SK-N-SH treated with all-trans-retinoic acid at 6 μM for 48 hours (cell line): ENCODE results near the gene TRIOBP.
"Not testable (repeated sequence)": the region's sequence is repeated elsewhere in the genome, so short reads cannot be mapped to it uniquely, and the experiment has no call there.

Experiments
- ATAC-seq: fragments of 200-7000 bp; cut with Tn5 transposase; 3 replicates; pipeline ENCODE4 v1.9.1; 2020; ENCODE audit warnings: mild to moderate bottlenecking, moderate library complexity
- ARNTL ChIP-seq: fragments of 450-650 bp; formaldehyde crosslinking; IDR thresholded peaks from 2 replicates; pipeline ENCODE4 v1.5.0; 2020; ENCODE audit warnings: low read depth, mild to moderate bottlenecking, moderate library complexity, borderline replicate concordance
- BACH2 ChIP-seq: fragments of 250-450 bp; sonication (Bioruptor Pico); IDR thresholded peaks from 2 replicates; pipeline ENCODE4 v1.9.0; 2021; ENCODE audit warnings: mild to moderate bottlenecking, borderline replicate concordance
- CSDC2 ChIP-seq: fragments of 250-450 bp; sonication (Bioruptor Pico); IDR thresholded peaks from 2 replicates; pipeline ENCODE4 v1.5.0; 2020; ENCODE audit warnings: mild to moderate bottlenecking, moderate library complexity
- ESRRG ChIP-seq: fragments of 250-450 bp; sonication (Bioruptor Pico); IDR thresholded peaks from 2 replicates; pipeline ENCODE4 v1.6.1; 2021; ENCODE audit warnings: mild to moderate bottlenecking
- GLIS3 ChIP-seq: fragments of 250-450 bp; sonication (Bioruptor Pico); IDR thresholded peaks from 2 replicates; pipeline ENCODE4 v1.5.0; 2020; ENCODE audit warnings: mild to moderate bottlenecking, moderate library complexity
- ISL1 ChIP-seq: fragments of 250-450 bp; sonication (Bioruptor Pico); IDR thresholded peaks from 2 replicates; pipeline ENCODE4 v2.1.2; 2022; ENCODE audit warnings: mild to moderate bottlenecking, moderate library complexity
- OSR1 ChIP-seq: fragments of 250-450 bp; sonication (Bioruptor Pico); IDR thresholded peaks from 2 replicates; pipeline ENCODE4 v1.8.0; 2022; ENCODE audit warnings: moderate library complexity, mild to moderate bottlenecking, inconsistent platforms
- PATZ1 ChIP-seq: fragments of 250-450 bp; sonication (Bioruptor Pico); IDR thresholded peaks from 2 replicates; pipeline ENCODE4 v1.8.0; 2020; ENCODE audit warnings: mild to moderate bottlenecking, moderate library complexity, borderline replicate concordance
- PPARA ChIP-seq: fragments of 250-450 bp; sonication (Bioruptor Pico); IDR thresholded peaks from 2 replicates; pipeline ENCODE4 v1.5.0; 2020; ENCODE audit warnings: mild to moderate bottlenecking, borderline replicate concordance
- RARB ChIP-seq: fragments of 250-450 bp; sonication (Bioruptor Pico); IDR thresholded peaks from 2 replicates; pipeline ENCODE4 v1.8.0; 2021; ENCODE audit warnings: mild to moderate bottlenecking, moderate library complexity
- SNAI2 ChIP-seq: fragments of 250-450 bp; sonication (Bioruptor Pico); IDR thresholded peaks from 2 replicates; pipeline ENCODE4 v1.5.0; 2020; ENCODE audit warnings: mild to moderate bottlenecking, moderate library complexity
- TOX ChIP-seq: fragments of 250-450 bp; sonication (Bioruptor Pico); IDR thresholded peaks from 2 replicates; pipeline ENCODE4 v1.8.0; 2021; ENCODE audit warnings: mild to moderate bottlenecking, moderate library complexity, borderline replicate concordance
- ZC3H10 ChIP-seq: fragments of 250-450 bp; sonication (Bioruptor Pico); IDR thresholded peaks from 2 replicates; pipeline ENCODE4 v1.5.1; 2021; ENCODE audit warnings: mild to moderate bottlenecking, moderate library complexity
- ZFP3 ChIP-seq: fragments of 250-450 bp; sonication (Bioruptor Pico); IDR thresholded peaks from 2 replicates; pipeline ENCODE4 v1.5.0; 2020; ENCODE audit warnings: mild to moderate bottlenecking, moderate library complexity
- ZFP30 ChIP-seq: fragments of 450-650 bp; formaldehyde crosslinking; IDR thresholded peaks from 2 replicates; pipeline ENCODE4 v1.5.0; 2022; ENCODE audit warnings: mild to moderate bottlenecking, moderate library complexity
- ZNF565 ChIP-seq: fragments of 450-650 bp; formaldehyde crosslinking; conservative IDR thresholded peaks from 2 replicates; pipeline ENCODE4 v1.5.0; 2020; ENCODE audit warnings: low read depth, mild to moderate bottlenecking, moderate library complexity
- ZNF8 ChIP-seq: fragments of 450-650 bp; formaldehyde crosslinking; IDR thresholded peaks from 2 replicates; pipeline ENCODE4 v1.5.0; 2020; ENCODE audit warnings: mild to moderate bottlenecking, moderate library complexity
- TF ChIP-seq, protein P1 (sequence below): fragments of 250-450 bp; sonication (Bioruptor Pico); IDR thresholded peaks from 2 replicates; pipeline ENCODE4 v1.8.0; 2021; ENCODE audit warnings: low read depth, mild to moderate bottlenecking, moderate library complexity, borderline replicate concordance
- TF ChIP-seq, protein P2 (sequence below): fragments of 250-450 bp; sonication (Bioruptor Pico); IDR thresholded peaks from 2 replicates; pipeline ENCODE4 v1.5.0; 2020; ENCODE audit warnings: mild to moderate bottlenecking, moderate library complexity

The TRIOBP gene

GRCh38 chr22:37716708-37717107 is 19.9 kb downstream of the TRIOBP start:
- ATAC-seq: no peak
- TF ChIP-seq ARNTL (CRISPR knock-in tag): no peak

DNA sequence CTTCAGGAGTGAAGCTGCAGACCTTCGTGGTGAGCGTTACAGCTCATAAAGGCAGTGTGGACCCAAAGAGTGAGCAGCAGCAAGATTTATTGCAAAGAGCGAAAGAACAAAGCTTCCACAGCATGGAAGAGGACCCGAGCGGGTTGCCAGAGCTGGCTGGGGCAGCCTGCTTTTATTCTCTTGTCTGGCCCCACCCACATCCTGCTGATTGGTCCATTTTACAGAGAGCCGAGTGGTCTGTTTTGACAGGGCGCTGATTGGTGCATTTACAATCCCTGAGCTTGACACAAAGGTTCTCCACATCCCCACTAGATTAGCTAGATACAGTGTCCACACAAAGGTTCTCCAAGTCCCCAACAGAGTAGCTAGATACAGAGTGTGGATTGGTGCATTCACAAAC is 20.4 kb downstream of the TRIOBP start:
- ATAC-seq: not testable (repeated sequence)

DNA sequence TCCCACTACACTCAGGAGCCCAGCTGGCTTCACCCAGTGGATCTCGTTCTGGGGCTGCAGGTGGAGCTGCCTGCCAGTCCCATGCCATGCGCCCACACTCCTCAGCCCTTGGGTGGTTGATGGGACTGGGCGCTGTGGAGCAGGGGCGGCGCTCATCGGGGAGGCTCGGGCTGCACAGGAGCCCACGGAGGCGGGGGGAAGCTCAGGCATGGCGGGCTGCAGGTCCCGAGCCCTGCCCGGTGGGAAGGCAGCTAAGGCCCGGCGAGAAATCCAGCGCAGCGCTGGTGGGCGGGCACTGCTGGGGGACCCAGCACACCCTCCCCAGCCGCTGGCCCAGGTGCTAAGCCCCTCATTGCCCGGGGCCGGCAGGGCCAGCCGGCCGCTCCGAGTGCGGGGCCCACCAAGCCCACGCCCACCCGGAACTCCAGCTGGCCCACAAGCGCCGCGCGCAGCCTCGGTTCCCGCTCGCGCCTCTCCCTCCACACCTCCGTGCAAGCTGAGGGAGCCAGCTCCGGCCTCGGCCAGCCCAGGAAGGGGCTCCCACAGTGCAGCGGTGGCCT is 21.0 kb downstream of the TRIOBP start:
- ATAC-seq: not testable (repeated sequence)

GRCh38 chr22:37725551-37726240 is 28.8 kb downstream of the TRIOBP start:
- ATAC-seq: no peak; the same call in 2 of the 3 replicates
- TF ChIP-seq ISL1 (no peak), ZNF8 (CRISPR knock-in tag) (no peak), OSR1 (CRISPR knock-in tag) (no peak), RARB (CRISPR knock-in tag) (no peak), GLIS3 (CRISPR knock-in tag) (no peak), ZFP3 (no peak), CSDC2 (CRISPR knock-in tag) (no peak)

DNA sequence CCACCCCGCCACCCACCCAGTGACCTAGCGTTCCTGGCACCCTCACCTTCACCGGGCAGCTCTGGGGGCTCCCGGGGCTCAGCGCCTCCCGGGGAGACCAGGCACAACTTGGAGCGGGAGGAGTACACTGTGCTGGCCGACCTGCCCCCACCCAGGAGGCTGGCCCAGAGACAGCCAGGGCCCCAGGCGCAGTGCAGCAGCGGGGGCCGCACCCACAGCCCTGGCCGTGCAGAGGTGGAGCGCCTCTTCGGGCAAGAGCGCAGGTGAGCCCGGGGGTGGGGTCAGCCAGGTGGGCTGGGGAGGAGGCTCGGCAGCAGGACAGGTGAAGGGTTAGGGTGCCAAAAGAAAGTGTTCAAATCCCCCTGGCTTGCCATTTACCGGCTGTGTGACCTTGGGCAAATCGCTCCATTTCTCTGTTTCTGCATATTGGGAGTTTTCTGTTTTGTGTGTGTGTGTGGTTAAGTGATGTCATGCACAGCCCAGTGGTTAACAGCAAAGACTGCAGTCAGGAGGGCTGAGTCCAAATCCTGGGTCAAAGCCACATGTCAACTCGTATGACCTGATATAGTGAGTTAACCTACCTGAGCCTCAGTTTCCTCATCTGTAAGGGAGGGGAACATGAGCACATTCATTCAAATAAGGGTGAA is 29.5 kb downstream of the TRIOBP start:
- TF ChIP-seq GLIS3 (CRISPR knock-in tag) (no peak), PPARA (CRISPR knock-in tag) (no peak), BACH2 (CRISPR knock-in tag) (no peak), ZFP3 (no peak), ISL1 (no peak), ZFP30 (CRISPR knock-in tag) (no peak), TOX (CRISPR knock-in tag) (no peak)
- peak; percentile 63; the same call in 2 of the 3 replicates for ATAC-seq

DNA sequence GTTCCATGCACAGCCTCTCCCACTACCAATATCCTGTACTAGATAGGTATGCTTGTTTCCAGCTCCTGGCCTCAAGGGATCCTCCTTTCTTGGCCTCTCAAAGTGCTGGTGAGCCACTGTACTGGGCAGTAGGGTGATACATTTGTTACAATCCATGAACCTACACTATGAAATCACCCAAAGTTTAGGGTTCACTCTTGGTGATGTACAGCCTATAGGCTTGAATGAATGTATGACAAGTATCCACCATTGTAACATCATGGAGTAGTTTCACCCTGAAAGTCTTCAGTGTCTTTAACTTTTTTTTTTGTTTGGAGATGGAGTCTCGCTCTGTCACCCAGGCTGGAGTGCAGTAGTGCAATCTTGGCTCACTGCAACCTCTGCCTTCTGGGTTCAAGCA is 31.8 kb downstream of the TRIOBP start:
- TF ChIP-seq TOX (CRISPR knock-in tag) (no peak), ZFP30 (CRISPR knock-in tag) (no peak), OSR1 (CRISPR knock-in tag) (no peak), ZC3H10 (CRISPR knock-in tag) (no peak), ESRRG (CRISPR knock-in tag) (no peak), PPARA (CRISPR knock-in tag) (no peak), ISL1 (no peak), ZNF565 (CRISPR knock-in tag) (no peak), BACH2 (CRISPR knock-in tag) (no peak), ARNTL (CRISPR knock-in tag) (no peak), RARB (CRISPR knock-in tag) (no peak)
- TF ChIP-seq, protein P1, sequence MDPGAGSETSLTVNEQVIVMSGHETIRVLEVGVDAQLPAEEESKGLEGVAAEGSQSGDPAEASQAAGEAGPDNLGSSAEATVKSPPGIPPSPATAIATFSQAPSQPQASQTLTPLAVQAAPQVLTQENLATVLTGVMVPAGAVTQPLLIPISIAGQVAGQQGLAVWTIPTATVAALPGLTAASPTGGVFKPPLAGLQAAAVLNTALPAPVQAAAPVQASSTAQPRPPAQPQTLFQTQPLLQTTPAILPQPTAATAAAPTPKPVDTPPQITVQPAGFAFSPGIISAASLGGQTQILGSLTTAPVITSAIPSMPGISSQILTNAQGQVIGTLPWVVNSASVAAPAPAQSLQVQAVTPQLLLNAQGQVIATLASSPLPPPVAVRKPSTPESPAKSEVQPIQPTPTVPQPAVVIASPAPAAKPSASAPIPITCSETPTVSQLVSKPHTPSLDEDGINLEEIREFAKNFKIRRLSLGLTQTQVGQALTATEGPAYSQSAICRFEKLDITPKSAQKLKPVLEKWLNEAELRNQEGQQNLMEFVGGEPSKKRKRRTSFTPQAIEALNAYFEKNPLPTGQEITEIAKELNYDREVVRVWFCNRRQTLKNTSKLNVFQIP (CRISPR knock-in tag): no peak
- TF ChIP-seq, all 23 proteins: peak for 0
- ATAC-seq: no peak

DNA sequence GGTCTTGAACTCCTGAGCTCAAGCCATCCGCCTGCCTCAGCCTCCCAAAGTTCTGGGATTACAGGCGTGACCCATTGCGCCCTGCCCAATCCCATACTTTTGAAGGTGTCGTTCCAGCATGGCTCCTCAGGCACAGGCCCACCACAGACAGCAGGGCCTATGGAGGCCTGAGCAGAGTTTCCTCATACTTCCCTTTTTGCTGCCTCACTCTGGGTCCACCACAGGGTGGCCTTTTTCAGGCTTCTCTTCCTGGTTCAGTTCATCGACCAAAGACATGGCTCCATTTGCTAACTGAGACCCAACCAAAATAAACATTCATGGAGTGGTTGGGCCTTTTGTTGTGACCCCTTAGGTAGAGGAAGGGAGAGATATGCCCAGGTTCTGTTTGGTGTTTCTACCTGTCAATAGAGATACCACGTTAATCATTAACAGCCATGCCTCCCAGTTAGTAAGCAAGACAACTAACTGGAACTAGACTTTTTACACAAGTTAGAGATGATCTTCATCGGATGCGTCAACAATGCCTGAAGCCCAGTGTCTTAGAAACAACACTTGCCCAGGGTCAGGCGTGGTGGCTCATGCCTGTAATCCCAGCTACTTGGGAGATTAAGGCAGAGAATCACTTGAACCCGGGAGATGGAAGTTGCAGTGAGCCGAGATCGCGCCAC is 35.1 kb downstream of the TRIOBP start:
- ATAC-seq: no peak
- TF ChIP-seq ZFP3 (no peak), ZNF8 (CRISPR knock-in tag) (no peak), SNAI2 (no peak), ESRRG (CRISPR knock-in tag) (no peak), ZNF565 (CRISPR knock-in tag) (no peak), PATZ1 (CRISPR knock-in tag) (no peak)
- TF ChIP-seq, protein P2, sequence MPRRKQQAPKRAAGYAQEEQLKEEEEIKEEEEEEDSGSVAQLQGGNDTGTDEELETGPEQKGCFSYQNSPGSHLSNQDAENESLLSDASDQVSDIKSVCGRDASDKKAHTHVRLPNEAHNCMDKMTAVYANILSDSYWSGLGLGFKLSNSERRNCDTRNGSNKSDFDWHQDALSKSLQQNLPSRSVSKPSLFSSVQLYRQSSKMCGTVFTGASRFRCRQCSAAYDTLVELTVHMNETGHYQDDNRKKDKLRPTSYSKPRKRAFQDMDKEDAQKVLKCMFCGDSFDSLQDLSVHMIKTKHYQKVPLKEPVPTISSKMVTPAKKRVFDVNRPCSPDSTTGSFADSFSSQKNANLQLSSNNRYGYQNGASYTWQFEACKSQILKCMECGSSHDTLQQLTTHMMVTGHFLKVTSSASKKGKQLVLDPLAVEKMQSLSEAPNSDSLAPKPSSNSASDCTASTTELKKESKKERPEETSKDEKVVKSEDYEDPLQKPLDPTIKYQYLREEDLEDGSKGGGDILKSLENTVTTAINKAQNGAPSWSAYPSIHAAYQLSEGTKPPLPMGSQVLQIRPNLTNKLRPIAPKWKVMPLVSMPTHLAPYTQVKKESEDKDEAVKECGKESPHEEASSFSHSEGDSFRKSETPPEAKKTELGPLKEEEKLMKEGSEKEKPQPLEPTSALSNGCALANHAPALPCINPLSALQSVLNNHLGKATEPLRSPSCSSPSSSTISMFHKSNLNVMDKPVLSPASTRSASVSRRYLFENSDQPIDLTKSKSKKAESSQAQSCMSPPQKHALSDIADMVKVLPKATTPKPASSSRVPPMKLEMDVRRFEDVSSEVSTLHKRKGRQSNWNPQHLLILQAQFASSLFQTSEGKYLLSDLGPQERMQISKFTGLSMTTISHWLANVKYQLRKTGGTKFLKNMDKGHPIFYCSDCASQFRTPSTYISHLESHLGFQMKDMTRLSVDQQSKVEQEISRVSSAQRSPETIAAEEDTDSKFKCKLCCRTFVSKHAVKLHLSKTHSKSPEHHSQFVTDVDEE (CRISPR knock-in tag): no peak
- TF ChIP-seq, protein P1 (CRISPR knock-in tag): no peak
